NOMO-1 treated with dmso at 0.1 percent for 144 hours (cell line): ENCODE measurements around the gene IRF2BPL.
"Not testable (repeated sequence)": the region's sequence is repeated elsewhere in the genome, so short reads cannot be mapped to it uniquely, and the experiment has no call there.

Experiments used
- DNase-seq: peaks from one replicate; lab custom pipeline; 2025; ENCODE audit not compliant: unreplicated experiment; lab: John Stamatoyannopoulos, UW

IRF2BPL gene

DNA sequence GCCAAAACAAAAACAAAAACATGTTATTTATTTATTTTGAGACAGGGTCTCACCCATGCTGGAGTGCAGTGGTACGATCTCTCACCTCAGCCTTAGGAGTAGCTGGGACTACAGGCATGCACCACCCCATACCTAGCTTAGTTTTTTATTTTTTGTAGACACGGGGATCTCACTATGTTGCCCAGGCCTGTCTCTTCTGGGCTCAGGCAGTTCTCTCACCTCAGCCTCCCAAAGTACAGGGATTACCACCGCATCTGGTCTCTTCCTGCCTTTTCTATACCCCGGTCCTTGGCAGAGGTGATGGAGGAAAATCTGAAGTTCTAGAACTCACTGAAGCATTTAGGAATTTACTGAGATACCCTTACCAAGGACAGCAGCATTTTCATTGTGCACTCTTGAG, 6.8 kb upstream of the IRF2BPL start:
- DNase-seq: no peak

DNA sequence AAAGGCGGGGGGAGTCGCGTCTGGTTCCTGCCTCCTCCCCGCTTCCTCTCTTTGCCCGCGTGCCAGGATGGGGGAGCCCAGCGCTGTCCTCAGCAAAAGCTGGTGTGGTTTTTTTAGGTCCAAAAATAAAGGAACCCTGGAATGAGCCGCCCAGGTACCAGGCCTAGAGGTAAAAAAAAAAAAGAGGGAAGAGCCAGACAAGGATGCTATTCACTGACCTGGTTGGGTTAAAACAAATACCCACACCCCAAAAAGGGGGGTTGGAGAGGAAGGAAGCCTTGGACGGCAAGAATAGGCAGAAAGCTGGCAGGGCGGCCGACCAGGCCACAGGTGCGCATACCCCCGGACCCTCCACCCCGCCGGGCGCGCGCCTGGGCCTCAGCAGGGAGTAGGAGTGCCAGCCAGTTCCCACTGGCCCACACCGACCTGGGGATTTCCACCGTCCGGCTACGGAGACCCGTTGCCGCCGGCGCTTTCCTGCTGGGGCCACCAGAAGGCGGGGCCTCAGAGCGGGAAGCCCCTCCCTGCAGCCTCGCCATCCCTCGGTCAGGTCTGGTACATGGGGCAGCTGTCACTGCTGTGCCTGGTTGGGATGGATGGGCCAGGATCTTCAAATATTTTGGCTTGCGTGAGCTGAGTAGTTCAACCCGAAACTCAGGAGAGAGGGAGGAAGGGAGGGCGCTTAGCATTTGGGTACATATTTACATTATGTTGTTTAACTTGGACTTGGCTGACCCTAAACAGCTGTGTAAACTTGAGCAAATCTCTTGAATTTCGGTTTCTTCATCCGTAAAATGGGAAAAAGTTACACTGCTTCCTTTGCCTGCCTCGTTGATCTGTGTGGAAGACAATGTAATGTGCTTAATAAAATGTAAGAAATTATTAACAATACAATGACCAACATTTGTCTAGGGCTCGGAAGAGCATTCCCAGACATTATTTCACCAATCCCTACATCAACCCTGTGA, 5.4 kb upstream of the IRF2BPL start:
- DNase-seq: peak; percentile 50

DNA sequence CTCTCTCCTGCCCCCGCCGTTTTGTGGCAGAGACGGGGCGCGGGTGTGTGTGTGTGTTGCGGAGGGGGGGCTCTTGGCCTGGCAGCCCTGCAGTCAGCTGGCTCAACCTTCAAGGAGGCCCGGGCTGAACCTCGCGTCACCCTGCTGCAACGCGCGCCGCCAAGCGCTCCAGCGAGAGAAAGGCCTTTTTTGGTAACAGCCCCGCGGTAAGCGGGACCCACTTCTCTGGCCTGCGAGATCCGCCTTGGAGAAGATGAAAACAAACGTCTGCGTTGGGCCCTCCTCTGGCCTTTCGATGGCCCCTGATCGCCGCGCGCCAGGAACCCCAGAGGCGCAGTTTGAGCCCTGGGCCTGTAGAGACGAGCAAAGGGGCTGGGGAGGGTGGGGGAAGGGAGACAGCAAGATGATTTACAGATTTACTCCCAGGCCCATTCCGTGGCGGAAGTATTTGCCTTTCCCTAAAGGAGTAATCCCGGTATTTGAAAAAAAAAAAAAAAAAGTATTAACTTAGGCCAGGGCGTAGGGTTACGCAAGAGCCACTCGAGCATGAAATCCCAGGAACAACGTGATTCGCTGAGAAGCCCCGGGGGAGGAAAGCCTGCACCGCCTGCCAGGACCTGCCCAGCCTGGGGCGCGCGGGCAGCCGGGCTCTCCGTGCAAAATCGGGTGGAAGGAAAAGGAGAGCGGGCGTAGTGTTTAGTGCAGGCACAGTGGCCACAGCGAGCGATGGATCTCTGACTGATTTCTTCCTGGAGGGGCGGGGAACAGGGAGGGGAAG, 4.5 kb upstream of the IRF2BPL start:
- peak; percentile 83 for DNase-seq

DNA sequence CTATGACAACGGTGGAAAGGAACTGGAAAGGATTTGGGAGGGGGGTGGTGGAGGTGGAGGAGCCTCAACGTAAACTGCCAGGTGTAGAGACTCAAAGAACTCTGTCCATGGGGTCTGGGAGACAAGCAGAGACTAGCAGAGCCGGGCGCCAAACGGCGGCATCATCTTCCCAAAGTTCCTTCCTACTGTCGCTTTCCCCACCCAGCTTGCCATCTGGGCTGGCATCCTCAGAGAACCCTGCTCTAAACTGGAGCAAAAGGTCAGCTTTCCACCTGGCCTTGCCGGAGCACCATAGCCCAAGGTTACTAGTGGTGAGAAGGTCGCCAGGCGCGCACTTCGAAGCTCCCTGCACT, 4.0 kb upstream of the IRF2BPL start:
- DNase-seq: no peak

DNA sequence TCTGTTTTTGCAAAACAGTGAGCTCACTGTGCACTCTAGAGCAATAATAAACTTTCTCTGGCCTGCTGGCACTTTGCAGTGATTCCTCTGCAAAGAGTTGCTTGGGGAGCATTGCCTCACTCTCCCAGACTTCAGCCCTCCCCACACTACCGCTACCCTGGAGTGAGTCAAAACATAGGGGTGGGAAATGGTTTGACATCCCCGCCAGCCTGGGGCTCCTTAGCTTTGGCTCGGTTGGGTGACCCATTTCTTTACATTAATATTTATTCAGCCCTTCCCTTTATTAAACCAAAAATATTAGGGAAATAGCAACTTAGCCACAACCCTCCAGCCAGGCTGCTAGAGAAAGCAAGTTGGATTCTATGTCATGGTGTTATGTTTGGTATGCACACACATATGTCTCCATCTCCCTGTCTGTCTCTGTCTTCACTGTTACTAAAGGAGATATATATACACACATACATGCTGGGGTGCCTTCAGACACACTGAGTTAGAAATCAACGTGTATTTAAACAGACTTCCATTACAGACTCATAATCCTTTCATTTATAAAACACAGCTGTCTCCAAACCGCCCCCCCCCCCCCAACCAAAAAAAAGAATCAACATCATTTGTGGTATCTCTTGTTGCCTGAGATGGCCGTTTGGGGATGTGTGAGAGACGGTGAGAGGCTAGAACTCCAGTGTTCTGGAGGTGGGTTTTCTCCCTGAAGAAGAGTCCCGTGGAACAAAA, 3.4 kb upstream of the IRF2BPL start:
- no peak for DNase-seq

DNA sequence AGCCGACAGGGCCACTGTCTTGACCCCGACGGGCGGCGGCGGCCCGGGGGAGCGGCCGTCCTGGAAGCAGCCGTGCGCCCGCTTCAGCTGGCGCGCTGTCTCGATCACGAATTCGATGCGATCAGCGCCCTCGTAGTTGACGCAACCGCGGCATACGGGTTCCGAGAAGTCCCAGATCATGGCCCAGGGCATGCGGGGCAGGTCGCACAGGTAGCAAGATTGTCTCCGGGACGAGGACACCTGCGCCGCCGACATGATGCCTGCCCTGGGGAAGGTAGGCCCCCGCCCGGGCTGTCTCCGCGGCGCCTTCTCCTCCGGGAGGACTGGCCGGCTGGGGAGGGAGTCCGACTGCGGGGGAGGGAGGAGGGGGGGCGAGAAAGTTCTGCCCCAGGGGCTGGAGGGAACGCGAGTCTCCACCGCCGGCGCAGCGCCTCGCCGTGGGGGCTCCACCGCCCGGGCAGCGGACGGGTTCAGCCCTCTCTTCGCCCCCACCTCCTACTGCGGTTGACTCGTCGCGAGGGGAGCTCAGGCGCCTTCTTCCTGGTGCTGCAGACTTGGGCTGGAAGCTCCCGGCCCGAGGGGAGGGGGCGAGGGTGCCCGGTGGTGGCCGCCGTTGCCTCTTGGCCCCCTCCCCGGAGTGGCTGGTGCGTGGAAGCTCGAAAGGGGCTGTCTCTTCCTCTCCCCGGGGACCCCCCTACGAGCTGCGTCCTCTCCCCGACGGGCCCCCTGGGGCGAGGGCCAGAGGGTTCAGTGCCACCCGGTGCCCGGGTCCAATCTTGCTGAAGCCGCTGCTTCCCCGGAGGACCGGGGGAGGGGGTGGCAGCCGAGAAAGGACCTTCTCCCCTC, 747 bp downstream of the IRF2BPL start:
- DNase-seq: no peak

DNA sequence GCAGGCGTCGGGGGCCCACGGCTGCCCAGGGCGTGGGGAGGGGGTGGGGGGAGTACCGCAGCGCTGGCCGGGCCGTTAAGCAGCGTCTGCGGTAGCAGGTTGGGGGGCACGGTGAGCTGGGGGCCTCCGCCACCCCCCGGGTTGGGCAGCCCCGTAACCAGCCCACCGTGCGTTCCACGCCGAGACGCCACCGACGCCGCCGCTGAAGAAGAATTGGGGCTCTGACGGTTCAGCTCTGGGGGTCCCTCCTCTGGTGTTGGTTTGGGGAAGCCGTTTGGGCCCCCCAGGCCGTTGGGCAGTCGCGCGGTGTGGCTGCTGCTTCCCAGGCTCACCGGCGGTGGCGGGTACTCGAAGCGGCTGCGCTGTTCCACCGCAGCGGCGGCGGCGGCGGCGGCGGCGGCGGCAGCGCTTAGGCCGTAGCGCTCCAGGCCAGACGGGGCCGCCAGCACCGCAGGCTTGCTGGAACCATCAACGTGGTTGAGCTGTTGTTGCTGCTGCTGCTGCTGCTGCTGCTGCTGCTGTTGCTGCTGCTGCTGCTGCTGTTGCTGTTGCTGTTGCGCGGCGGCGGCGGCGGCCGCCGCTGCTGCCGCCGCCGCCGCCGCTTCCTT, 1.5 kb downstream of the IRF2BPL start:
- no peak for DNase-seq

DNA sequence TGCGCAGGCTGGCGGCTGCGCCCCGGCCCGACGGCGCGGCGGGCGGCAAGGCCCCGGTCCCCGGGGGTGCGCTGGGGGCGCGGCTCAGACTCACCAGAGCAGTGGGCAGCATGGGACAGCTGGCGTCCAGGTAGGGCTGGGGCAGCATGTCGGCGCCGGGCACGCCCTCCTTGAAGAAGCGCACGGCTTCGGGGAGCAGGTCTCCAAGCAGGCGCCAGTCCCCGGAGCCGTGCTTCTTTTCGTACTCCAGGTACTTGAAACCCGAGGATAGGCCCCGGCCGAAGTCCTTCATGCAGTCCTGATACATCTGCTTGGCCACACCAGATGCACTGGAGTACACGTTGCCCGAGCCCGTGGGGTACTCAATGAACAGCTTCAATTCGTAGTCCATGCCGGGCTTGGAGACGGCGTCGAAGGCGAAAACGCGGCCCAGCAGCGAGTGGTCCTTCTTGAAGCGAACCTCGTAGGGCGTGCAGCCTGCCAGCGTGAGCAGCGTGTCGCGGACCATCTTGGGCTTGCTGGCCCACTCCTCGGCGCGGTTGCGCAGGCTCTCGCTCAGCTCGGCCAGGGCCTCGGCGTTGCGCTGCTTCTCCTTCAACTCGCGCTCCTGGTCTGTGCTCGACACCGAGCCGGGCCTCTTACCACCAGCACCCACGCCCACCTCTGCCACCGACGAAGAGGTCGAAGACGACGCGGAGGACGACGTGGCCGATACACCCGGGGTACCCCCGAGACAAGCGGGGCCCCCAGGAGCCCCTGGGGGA, 2.2 kb downstream of the IRF2BPL start:
- no peak for DNase-seq

DNA sequence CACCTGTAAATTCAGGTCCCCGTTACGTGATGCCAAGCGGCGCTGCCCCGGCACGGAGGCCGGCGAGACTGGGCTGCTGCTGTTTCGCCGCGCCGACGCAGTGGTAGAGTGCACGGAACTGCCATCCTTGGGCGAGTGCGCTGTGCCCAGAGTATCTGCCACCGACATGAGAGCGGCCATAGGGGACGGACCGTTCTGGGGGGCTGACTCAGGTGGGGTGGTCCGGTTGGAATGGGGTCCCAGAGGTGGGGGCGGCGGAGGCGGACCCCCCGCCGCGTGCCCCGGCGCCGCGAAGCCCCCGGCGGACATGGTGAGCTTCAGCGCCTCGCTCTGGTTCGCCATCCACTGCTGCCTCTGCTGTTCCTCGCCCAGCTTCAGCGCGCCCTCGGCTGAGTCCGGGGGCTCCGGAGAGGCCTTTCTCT, 2.8 kb downstream of the IRF2BPL start:
- DNase-seq: no peak

DNA sequence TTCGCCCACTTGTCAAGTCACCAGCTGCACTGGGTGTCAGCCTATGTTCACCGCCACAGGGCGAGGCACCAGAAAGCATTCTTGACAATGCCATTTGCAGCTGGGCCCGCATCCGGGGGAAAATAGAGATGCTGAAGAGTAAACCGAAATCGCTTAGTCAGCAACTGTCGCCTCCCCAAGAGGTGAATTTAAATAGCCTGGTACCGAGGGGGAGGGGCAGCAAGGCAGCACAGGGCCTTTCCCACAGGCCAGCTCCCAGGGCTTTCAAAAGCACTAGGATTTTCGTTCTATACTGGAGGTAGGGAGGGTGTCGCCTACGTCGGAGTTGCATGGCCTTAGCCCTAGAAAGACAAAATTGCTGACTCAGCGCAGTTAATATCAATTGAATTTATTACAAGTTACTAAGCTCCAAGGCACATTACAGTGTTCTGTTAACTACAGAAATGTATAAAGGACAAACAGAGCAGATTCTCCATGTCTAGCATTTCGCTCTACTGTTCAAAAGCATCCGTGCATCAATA, 4.3 kb downstream of the IRF2BPL start:
- no peak for DNase-seq

DNA sequence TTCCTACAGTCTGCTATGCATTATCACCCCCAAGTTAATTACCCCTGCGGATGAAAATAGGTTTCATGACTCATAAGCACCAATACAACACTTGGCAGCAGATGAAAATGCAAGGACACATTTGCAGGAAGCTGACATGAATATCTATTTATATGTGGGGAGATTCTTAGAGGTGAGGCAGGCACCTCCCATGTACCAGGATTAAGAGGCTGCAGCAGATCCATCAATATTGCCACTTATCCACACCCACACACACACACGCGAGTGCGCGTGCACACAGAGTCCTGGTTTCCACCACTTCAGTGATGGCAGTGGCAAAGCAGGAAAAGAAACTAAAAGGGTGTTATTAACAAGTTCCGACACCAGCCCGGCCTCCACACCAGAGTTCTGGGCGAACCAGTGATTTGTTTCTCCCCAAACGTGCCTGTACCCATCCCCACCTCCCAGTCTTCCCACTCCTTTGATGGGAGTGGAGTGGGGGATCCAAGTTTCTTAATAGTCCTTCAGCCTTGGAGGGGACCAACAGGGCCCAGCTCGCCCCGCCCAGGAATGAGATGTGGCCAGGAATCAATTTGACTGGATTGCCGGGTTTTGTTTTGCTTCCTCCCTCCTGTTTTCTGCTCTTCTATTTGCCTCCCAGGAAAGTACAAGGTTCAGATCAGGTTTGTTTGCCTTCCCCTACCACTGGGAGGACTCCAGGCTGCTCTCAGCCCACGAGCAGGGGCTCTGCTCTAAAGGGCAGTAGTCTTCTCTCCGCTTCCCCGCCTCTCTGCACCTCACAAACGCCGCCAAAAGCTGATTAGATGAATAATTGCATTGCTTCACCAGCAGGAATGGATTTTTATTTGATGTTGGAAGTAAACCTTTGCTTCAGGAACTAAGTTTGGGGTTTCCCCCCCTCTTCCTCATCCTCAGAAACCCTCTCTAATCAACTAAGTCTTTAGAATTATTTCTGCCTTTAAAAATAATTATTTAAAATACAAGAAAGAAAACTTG, 5.2 kb downstream of the IRF2BPL start:
- no peak for DNase-seq

DNA sequence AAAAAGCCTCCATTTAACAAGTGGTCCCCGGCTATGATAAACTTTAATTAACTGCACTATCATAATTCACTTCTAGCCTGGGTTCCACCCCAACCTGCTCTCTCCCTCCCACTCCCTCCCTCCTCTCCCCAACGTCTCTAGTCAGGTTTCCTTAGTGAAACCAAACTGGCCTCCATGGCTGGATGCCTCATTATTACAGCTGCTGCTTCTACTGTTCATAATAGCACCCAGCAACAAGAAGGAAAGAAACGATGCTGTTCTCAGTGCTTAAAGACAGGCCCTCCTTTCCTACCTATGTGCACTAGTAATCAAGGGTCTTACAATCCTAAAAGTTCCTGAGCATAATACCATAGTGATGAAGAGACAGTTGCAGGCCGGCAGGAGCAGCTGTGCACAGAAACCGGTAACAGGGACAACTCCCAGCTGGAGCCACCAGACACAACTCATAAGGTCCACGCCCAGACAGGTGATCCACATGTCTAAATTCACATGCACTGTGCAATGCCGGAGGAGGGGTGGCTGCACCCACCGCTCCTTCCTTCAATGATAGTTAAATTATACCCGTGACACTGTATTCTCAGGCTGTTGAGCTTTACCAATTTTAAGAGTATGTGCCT, 6.2 kb downstream of the IRF2BPL start:
- DNase-seq: no peak

DNA sequence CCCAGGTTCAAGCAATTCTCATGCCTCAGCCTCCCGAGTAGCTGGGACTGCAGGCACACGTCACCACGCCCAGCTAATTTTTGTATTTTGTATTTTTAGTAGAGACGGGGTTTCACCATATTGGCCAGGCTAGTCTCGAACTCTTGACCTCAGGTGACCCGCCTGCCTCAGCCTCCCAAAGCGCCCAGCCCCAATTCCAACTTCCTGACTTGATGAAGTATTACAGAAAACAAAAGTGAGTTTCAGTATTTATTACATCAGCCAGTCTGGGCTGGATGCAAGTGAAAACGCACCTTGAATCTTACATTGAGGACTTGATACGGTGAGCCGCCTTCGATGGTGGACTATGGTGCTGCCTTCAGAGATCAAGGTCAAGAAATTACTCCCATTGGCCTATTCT, 7.1 kb downstream of the IRF2BPL start:
- not testable (repeated sequence) for DNase-seq

DNA sequence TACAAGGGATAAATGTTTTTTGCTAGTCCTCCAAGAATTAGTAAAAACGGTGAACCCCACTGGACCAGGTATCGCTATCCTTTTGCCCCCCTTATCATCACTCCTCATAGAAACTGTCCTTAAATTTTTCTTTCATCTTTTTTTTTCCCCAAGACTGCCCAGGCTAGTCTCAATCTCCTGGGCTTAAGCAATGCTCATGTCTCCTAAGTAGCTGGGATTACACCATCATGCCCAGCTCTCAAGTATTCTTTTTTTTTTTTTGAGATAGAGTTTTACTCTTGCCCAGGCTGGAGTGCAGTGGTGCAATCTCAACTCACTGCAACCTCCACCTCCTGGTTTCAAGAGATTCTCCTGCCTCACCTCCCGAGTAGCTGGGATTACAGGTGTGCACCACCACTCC, 9.7 kb downstream of the IRF2BPL start:
- DNase-seq: no peak

DNA sequence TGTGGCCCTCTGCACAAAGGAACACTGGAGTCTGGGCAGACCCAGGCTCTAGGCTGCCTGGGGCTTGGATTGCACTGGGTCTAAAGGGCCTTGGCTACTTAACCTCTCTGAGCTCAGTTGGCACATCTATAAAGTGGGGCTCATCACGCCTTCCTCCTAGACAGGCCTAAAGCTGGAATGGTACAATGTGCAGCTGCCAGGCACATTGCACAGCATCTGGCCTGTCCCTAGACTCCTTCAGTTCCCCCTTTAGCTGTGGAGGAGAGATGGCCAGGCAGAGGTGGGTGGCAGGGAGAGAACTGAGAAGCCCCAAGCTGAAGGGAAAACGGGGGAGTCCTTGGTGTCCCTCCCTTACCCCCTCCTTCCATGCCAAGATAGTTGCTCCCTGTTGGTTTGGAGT, 10.8 kb downstream of the IRF2BPL start:
- no peak for DNase-seq

DNA sequence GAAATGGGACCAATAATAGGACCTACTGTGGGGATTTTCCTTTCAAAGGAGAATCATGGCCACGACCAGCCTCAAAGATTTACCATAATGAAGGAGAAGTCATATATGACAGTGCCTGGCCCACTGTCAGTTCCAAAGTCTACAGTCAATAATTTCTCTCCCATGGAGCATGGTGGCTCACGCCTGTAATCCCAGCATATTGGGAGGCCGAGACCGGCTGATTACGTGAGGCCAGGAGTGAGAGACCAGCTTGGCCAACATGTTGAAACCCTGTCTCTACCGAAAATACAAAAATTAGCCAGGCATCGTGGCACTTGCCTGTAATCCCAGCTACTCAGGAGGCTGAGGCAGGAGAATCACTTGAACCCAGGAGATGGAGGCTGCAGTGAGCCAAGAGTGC, 13.8 kb downstream of the IRF2BPL start:
- DNase-seq: no peak

DNA sequence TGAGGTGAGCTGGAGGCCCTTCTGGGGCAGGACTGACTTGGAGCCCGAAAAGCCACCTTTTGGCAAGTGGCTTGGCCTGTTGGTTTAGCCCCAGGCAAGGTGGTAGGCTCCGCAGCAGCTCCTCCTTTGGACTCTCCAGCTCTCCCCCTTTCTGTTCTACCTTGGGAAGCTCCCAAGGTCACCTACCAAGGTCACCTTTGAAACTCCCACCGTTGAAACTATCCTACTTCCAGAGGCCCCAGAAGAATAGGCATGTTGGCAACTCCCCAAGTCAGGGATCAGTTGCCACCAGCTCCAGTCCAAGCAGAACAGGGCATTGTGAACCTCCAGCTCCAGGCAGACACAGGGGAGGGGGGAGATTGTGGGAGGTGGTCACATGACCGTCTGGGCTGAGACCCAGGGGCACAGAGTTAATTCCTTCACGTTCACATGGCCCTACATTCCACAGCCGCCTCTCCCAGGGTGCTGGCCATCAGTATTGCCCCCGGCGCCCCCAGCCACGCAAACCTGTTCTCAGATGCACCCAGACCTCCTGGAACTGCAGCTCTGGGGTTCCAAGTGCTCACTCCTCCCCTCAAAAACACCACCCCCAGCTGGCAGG, 14.4 kb downstream of the IRF2BPL start:
- no peak for DNase-seq
